HG03442 (cell line): ENCODE results near the gene SDHA.

Source experiments
- ATAC-seq: cut with Tn5 transposase; IDR thresholded peaks from one replicate; pipeline ENCODE4 v1.9.1; 2021; ENCODE audit warnings: mild to moderate bottlenecking, moderate library complexity; ENCODE audit not compliant: unreplicated experiment

The SDHA gene

GRCh38 chr5:185095-186070 lies 32.7 kb upstream of the SDHA start:
- ATAC-seq = no peak

- ATAC-seq = no peak
Observed at GRCh38 chr5:186091-187041, 31.8 kb upstream of the SDHA start.

DNA sequence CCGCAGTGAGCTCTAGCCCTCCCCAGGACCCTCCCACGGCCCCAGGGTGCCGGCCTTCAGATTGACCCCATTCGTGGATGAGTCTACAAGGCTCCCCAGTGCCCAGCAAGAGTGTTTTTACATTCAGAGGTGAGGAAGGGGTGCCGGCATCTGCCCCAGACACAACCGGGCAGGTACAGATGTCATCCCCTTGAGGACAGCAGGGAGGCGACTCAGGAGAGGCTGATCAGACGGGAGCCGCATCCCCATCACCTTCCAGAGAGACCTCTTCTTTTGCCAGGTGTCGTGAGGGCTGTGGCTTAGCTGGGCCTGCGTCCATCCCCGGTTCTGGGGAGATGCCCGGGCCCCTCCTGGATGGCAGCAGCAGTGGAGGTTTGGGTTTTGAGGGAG lies 31.1 kb upstream of the SDHA start:
- no peak for ATAC-seq

DNA sequence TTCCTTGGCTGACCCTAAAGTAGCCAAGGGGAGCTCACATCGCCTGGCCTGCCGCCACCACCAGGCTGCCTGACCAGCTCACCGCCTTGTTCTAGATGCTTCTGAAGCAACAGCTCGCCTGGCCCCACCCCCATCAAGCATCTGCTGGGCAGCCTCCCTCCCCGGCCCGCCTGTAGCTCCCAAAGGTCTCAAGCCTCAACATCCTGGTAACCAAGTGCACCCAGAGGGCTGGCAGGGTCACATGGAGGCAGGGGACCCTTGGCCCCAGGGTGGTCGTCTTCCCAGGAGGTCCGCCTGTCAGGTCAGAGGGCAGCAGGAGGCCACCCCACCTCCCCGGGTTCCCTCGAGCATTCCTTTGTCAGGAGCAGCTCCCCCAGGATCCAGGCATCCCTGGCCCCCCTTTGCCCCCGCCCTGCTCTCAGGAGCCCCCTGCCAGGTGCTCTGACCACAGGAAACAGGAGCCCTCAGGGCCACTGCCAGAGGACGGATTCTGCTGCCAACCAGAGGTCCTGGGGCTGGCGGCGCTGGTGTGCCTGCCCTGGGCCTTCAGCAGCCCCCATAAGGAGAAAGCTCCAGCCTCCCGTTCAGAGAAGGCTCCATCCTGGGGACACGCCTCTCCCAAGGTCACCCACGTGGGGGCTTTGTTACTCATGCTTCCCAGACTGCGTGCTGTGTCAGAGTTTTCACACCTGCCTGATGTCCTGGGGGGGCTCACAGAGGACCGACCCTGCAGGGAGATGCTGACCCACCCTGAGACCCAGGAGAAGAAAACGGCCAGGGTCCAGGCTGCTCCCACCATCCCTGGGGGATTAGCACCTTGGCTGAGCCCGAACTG lies 30.3 kb upstream of the SDHA start:
- ATAC-seq = no peak

GRCh38 chr5:188488-189481 lies 29.3 kb upstream of the SDHA start:
- ATAC-seq = peak; percentile 82

- ATAC-seq = no peak
Observed at GRCh38 chr5:189486-189885, 28.6 kb upstream of the SDHA start.

DNA sequence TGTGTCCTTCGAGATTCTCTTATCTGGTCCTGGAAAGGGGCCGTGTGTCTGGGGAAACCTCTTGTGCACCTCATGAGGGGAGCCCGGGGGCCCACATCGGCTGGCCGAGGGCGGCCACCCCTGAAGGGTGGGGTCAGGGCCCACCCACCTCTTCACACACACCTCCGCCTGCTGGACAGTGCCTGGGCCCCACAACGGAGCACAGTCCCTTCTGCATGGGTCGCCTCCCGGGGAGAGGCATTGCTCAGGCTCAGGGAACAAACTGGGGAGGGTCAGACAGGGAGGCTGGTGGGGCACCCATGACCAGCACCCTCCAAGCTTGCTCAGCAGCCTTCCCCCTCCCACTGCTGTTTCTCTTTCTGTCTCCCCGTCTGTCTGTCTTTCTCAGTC lies 28.1 kb upstream of the SDHA start:
- no peak for ATAC-seq

DNA sequence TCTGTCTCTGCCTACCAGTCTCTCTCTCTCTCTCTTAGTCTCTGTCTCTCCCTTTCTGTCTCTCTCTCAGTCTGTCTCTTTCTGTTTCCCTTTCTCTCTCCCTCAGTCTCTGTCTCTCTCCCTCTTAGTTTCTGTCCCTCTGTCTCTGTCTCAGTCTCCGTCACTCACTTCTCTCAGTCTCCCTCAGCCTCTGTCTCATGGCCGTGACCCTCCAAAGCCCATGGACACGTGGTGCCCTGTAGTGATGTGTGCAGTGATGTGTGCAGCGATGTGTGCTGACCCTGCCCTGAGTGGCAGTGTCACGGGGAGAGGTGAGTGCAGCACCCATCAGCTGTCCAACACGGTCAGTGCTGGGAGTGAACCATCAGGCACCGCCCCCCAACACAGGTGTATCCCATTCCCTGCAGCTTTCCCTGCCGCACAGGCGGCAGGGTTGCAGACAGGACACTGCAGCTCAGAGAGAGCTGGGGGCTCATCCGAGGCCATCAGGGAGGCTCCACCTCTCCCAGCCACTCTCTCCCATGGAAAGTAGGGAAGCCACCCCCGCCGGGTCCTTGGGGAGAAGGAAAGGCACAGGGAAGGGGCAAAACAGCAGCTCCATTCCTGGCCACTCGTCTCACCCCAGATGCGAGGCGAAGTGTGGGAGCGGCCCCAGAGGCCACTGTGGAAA lies 27.6 kb upstream of the SDHA start:
- ATAC-seq = peak; percentile 21

GRCh38 chr5:191036-191948 lies 26.8 kb upstream of the SDHA start, which contains the start of gene LRRC14B:
LRRC14B (plus strand) TSS chr5:191495; CDS start chr5:191539, 44 bp downstream.
- ATAC-seq = no peak

- no peak for ATAC-seq
Observed at GRCh38 chr5:191949-192690, 26.0 kb upstream of the SDHA start.

- ATAC-seq = no peak
Observed at GRCh38 chr5:192691-192969, 25.5 kb upstream of the SDHA start.

DNA sequence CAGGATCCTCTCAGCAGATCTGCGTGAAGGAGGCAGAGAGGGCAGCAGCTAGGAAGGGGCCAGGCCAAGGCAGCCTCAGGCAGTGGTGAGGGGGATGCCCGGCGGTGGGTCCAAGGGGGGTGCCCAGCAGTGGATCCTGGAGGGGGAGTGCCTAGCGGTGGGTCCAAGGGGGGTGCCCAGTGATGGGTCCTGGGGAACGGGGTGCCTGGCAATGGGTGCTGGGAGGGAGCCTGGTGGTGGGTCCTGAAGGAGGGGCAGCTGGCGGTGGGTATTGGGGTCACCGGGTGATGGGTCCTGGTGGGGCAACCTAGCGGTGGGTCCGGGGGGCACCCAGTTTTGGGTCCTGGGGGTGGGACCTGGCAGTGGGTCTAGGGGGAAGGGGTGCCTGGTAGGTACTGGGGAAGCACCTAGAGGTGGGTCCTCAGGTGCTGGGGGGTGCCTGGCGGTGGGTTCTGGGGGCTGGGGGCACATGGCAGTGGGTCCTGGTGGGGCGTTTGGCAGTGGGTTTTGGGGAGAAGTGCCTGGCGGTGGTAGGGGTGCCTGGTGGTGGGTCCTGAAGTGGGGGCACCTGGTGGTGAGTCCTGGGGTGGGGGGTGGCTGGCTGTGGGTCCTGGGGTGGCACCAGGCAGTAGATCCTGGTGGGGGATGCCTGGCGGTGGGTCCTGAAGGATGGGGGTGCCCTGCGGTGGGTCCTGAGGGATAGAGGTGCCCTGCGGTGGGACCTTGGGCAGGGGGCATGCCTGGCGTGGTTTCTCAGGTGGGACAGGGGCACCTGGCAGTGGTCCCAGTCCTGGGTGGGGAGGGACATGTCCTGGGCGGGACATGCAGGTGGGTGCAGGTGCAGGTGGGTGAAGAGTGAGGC lies 24.9 kb upstream of the SDHA start:
- ATAC-seq = no peak

DNA sequence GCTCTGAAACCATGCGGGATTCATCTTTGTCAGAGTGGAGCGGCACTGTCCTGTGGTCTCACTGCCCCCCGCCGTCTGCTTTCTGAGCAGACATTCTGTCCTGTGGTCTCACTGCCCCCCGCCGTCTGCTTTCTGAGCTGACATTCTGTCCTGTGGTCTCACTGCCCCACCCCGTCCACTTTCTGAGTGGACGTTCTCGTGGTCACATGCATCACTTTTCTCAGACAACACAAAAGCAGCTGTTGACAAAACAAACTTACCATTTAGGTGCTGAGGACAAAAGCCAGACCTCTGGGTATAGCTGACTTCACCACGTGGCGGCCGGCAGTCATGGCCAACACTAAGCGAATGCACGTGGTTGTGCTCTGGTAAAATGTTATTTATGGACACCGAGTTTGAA lies 24.0 kb upstream of the SDHA start:
- ATAC-seq = no peak

DNA sequence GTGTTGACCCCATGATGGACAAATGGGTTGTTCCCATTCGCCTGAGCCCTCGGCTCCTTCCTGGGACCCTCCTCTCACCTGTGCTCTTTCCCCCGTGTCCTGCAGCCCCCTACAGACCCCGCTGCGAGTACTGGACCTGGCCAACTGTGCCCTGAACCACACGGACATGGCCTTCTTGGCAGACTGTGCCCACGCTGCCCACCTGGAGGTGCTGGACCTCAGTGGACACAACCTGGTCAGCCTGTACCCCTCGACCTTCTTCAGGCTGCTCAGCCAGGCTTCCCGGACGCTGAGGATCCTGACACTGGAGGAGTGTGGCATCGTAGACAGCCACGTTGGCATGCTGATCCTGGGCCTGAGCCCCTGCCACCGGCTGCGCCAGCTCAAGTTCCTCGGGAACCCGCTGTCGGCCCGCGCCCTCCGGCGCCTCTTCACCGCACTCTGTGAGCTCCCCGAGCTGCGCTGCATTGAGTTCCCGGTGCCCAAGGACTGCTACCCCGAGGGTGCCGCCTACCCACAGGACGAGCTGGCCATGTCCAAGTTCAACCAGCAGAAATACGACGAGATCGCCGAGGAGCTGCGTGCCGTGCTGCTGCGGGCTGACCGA lies 23.4 kb upstream of the SDHA start:
- no peak for ATAC-seq

DNA sequence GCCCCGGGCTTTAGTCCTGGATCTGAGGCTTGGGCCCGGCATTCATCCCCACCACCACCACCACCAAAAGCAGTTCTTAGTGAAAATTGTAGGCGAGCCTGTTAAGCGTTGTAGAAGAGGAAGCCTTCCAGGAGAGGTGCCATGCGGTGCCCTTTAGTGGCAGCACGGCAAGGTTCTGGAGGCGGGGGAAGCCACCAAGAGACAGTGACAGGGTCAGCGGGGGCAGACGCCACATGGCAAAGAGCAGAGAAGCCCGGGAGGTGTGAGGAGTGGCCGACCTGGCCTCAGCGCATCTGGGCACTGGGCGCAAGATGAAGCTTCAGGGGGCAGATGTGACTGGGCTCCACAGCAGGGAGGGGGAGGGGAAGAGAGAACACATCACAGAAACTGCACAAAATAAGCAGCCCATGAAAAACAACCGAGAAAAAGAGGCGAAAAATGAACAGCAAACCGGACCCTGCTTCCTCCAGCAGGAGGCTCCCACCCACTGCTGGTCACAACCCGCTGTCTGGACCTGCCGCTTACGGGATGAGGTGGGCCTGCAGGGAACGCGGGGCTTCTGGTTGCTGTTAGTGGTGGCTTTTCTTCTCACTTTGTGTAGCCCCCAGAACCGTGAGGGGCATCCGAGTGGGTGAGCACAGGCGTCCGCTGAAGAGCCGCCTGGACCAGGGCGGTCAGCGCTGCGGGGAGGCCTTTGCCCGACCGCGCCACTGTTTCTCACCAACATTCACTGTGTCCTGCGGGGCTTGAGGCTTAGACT lies 22.5 kb upstream of the SDHA start:
- no peak for ATAC-seq
